Measurements from ENCODE around the gene KRT38. TPM values are rescaled to one million over a fixed set of nuclear protein-coding genes. Genes with fewer than 3 reads are reported as not detected.

KRT38 gene
- polyA plus RNA-seq, 1 experiment, result 0.72 TPM

GRCh38 chr17:41417576-41418015, 23.2 kb downstream of the KRT38 start:
- POLR2A ChIA-PET, result interaction anchor here (0.6 to 1.0 kb wide), 3 partner anchors 11 to 369 kb away, joined by 3 read pairs; no protein-coding TSS in a partner anchor
- CTCF ChIA-PET, result interaction anchor here (0.8 to 3.9 kb wide), 8 partner anchors 12 to 561 kb away, joined by 3 to 28 read pairs (median 3); no protein-coding TSS in a partner anchor
- Histone ChIP-seq H3K4me3 (ENCODE audit: low read depth, low read length) (no peak overlapping the region), H3K27me3 (ENCODE audit: control insufficient read depth, insufficient read depth, low read length) (no peaks in the 10 kb centered on the region), H3K36me3 (ENCODE audit: control insufficient read depth, insufficient read depth, low read length) (no peaks in the 10 kb centered on the region)
- DNase-seq (ENCODE audit: low read depth), result no peak
- TF ChIP-seq CTCF (IDR thresholded peaks at IDR 0.05; ENCODE audit: insufficient read depth, low read depth, low read length), result peak; percentile 29; the same call in 1 of the 2 replicates

GRCh38 chr17:41417127-41417526, 23.7 kb downstream of the KRT38 start:
- Histone ChIP-seq H3K27me3 (ENCODE audit: control insufficient read depth, insufficient read depth, low read length) (no peaks in the 10 kb centered on the region), H3K4me3 (ENCODE audit: low read depth, low read length) (no peak overlapping the region), H3K36me3 (ENCODE audit: control insufficient read depth, insufficient read depth, low read length) (no peaks in the 10 kb centered on the region)
- no peak for TF ChIP-seq CTCF (IDR thresholded peaks at IDR 0.05; ENCODE audit: insufficient read depth, low read depth, low read length)
- CTCF ChIA-PET, result interaction anchor here (0.8 to 3.9 kb wide), 4 partner anchors 12 to 560 kb away, joined by 3 to 28 read pairs (median 5); no protein-coding TSS in a partner anchor
- DNase-seq (ENCODE audit: low read depth), result no peak
- POLR2A ChIA-PET, result interaction anchor here (0.8 to 1.0 kb wide), 2 partner anchors 37 to 369 kb away, joined by 3 to 6 read pairs; no protein-coding TSS in a partner anchor

GRCh38 chr17:41416479-41416878, 24.3 kb downstream of the KRT38 start:
- Histone ChIP-seq H3K36me3 (ENCODE audit: control insufficient read depth, insufficient read depth, low read length) (no peaks in the 10 kb centered on the region), H3K27me3 (ENCODE audit: control insufficient read depth, insufficient read depth, low read length) (no peaks in the 10 kb centered on the region), H3K4me3 (ENCODE audit: low read depth, low read length) (no peak overlapping the region)
- ChIA-PET CTCF (interaction anchor here (0.9 to 3.9 kb wide), 3 partner anchors 11 to 80 kb away, joined by 3 to 28 read pairs (median 3); no protein-coding TSS in a partner anchor), POLR2A (interaction anchor here (0.8 kb wide), 1 partner anchor 36 kb away, joined by 6 read pairs; no protein-coding TSS in a partner anchor)
- DNase-seq (ENCODE audit: low read depth), result no peak
- no peak for TF ChIP-seq CTCF (IDR thresholded peaks at IDR 0.05; ENCODE audit: insufficient read depth, low read depth, low read length)

GRCh38 chr17:41415833-41416335, 24.9 kb downstream of the KRT38 start:
- no peak for TF ChIP-seq CTCF (IDR thresholded peaks at IDR 0.05; ENCODE audit: insufficient read depth, low read depth, low read length)
- CTCF ChIA-PET, result interaction anchor here (0.8 to 3.9 kb wide), 6 partner anchors 10 to 507 kb away, joined by 3 to 28 read pairs (median 3); no protein-coding TSS in a partner anchor

GRCh38 chr17:41415411-41415810, 25.4 kb downstream of the KRT38 start:
- ChIA-PET POLR2A (interaction anchor here (0.7 kb wide), 1 partner anchor 16 kb away, joined by 5 read pairs; no protein-coding TSS in a partner anchor), CTCF (interaction anchor here (0.8 to 3.9 kb wide), 6 partner anchors 10 to 507 kb away, joined by 3 to 28 read pairs (median 3); no protein-coding TSS in a partner anchor)
- Histone ChIP-seq H3K4me3 (ENCODE audit: low read depth, low read length) (no peak overlapping the region), H3K27me3 (ENCODE audit: control insufficient read depth, insufficient read depth, low read length) (no peaks in the 10 kb centered on the region), H3K36me3 (ENCODE audit: control insufficient read depth, insufficient read depth, low read length) (no peaks in the 10 kb centered on the region)
- no peak for DNase-seq (ENCODE audit: low read depth)
- no peak for TF ChIP-seq CTCF (IDR thresholded peaks at IDR 0.05; ENCODE audit: insufficient read depth, low read depth, low read length)

More at GRCh38 chr17:41415833-41416335, 24.9 kb downstream of the KRT38 start:
- H3K36me3 ChIP-seq (ENCODE audit: control insufficient read depth, insufficient read depth, low read length), result no peaks in the 10 kb centered on the region
- POLR2A ChIA-PET, result interaction anchor here (0.7 kb wide), 1 partner anchor 16 kb away, joined by 5 read pairs; no protein-coding TSS in a partner anchor
- peak; percentile 69 for DNase-seq (ENCODE audit: low read depth)
- no peaks in the 10 kb centered on the region for H3K27me3 ChIP-seq (ENCODE audit: control insufficient read depth, insufficient read depth, low read length)
- no peak overlapping the region for H3K4me3 ChIP-seq (ENCODE audit: low read depth, low read length)

Data from BJ (cell line).